Lower leg skin (tissue), 4 donors: ENCODE results near the gene TMEM151B. TPM values are rescaled to one million over a fixed set of nuclear protein-coding genes. Genes with fewer than 3 reads are reported as not detected.
"Not testable (repeated sequence)": the region's sequence is repeated elsewhere in the genome, so short reads cannot be mapped to it uniquely, and the experiment has no call there.

Source experiments
- DNase-seq, 2 donors: peaks; one replicate each; pipeline ENCODE4 v3.0.0-alpha.2; 2019; ENCODE audit warnings: low spot score in 2 of 2
- H3K4me3 ChIP-seq: fragments of 200-600 bp; sonication (generic); 2 replicates; pipeline ENCODE4 v1.5.1; 2017; ENCODE audit warnings: mild to moderate bottlenecking, low read depth; ENCODE audit not compliant: poor library complexity, severe bottlenecking
- POLR2A ChIP-seq, 2 donors: fragments of 450-650 bp; IDR thresholded peaks; one replicate each; pipeline ENCODE4 v1.6.1; 2016 to 2017; ENCODE audit warnings: antibody characterized with exemption in 2 of 2, mild to moderate bottlenecking in 1 of 2, moderate library complexity in 1 of 2
- WGBS, 2 donors: methylation state at CpG; one replicate each; pipeline ENCODE4 v1.1.5; 2018; 5-methylcytosine and 5-hydroxymethylcytosine counted together
- intact Hi-C: fragments of 100-400 bp; cut with DNase I; formaldehyde crosslinking; loops from one replicate; pipeline ENCODE4 v1.15.0; 2023; ENCODE audit warnings: low total_unique reads
- total RNA-seq, 4 donors: library from RNA; depleted of rRNA; stranded (reverse); fragments of >200 nt; gene quantifications; one replicate each; pipeline ENCODE4 v1.1.0, GENCODE V29; 2016
- TF ChIP-seq, protein P1 (sequence below), 3 donors: fragments of 450-650 bp; IDR thresholded peaks; one replicate each; pipeline ENCODE4 v1.5.1; 2016; ENCODE audit warnings: antibody characterized with exemption in 3 of 3, mild to moderate bottlenecking in 3 of 3, moderate library complexity in 2 of 3

TMEM151B gene
- total RNA-seq, 4 donors from 2014 or later, result 0.10 to 0.42 TPM; not detected in 2

GRCh38 chr6:44342052-44342451 is 71.8 kb downstream of the TMEM151B start:
- TF ChIP-seq, protein P1, sequence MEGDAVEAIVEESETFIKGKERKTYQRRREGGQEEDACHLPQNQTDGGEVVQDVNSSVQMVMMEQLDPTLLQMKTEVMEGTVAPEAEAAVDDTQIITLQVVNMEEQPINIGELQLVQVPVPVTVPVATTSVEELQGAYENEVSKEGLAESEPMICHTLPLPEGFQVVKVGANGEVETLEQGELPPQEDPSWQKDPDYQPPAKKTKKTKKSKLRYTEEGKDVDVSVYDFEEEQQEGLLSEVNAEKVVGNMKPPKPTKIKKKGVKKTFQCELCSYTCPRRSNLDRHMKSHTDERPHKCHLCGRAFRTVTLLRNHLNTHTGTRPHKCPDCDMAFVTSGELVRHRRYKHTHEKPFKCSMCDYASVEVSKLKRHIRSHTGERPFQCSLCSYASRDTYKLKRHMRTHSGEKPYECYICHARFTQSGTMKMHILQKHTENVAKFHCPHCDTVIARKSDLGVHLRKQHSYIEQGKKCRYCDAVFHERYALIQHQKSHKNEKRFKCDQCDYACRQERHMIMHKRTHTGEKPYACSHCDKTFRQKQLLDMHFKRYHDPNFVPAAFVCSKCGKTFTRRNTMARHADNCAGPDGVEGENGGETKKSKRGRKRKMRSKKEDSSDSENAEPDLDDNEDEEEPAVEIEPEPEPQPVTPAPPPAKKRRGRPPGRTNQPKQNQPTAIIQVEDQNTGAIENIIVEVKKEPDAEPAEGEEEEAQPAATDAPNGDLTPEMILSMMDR (IDR thresholded peaks at IDR 0.05), result no peak
- TF ChIP-seq POLR2A (IDR thresholded peaks at IDR 0.05), result no peak
- no peak overlapping the region for H3K4me3 ChIP-seq
- intact Hi-C loops, result no loop called here
- WGBS, 2 donors, result 28 to 30% methylated on average over 6 of the region's 6 CpGs
- no peak for DNase-seq

DNA sequence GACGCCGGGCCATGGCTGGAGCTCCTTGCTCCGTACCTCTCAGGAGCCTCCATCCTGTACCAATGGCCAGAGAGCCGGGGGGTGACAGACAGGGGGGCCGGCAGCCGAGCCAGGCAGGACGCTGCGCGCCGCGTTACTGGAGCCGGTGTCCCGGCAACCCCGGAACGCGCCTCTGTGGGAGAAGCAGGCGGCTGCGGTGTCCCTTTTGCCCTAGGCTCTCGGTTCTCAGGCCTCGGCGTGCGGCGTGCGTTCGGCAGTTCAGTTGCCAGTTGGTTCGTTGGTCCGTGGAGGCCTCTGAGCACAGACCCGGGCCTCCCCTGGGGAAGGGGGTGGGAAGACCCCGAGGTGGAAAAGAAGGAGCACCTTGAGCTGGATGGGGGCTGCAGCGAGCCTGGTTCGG is 72.2 kb downstream of the TMEM151B start, which contains the start of gene SPATS1:
Gene SPATS1, plus strand, starts transcription at position 162 of the 400 bp plus-strand sequence. CDS start 446 bp downstream, outside the sequence.
- TF ChIP-seq POLR2A (IDR thresholded peaks at IDR 0.05), result no peak
- TF ChIP-seq, protein P1 (IDR thresholded peaks at IDR 0.05), result no peak
- H3K4me3 ChIP-seq, result no peak within 1 kb of the TSS
- intact Hi-C loops, result no loop called here
- WGBS, 2 donors, result 5% methylated on average over 25 to 31 of the region's 31 CpGs
- peak in 1 of 2 donors; percentile 87 for DNase-seq

GRCh38 chr6:44346818-44347217 is 76.6 kb downstream of the TMEM151B start:
- intact Hi-C loops, result not testable (repeated sequence)
- WGBS, 2 donors, result 75 to 82% methylated on average over 4 of the region's 4 CpGs

GRCh38 chr6:44349904-44350649 is 79.8 kb downstream of the TMEM151B start:
- no peak overlapping the region for H3K4me3 ChIP-seq
- no peak for DNase-seq
- WGBS, 2 donors, result 69 to 70% methylated on average over 6 of the region's 6 CpGs
- TF ChIP-seq, protein P1 (IDR thresholded peaks at IDR 0.05), result no peak
- intact Hi-C loops, result no loop called here

More at GRCh38 chr6:44346818-44347217, 76.6 kb downstream of the TMEM151B start:
- not testable (repeated sequence) for H3K4me3 ChIP-seq, DNase-seq

DNA sequence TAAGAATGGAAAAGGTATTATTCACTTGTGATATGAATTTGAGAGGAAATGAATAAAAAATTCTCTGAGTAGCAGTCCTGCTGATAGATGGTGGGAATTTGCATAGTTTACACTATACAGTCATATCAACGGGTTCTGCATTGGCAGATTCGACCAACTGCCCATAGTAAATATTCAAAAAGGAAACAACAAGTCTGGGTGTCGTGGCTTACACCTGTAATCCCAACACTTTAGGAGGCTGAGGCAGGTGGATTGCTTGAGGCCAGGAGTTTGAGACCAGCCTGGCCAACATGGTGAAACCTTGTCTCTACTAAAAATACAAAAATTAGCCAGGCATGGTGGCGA is 80.4 kb downstream of the TMEM151B start:
- H3K4me3 ChIP-seq, intact Hi-C loops, DNase-seq: not testable (repeated sequence)
- WGBS, 2 donors, result 77 to 87% methylated on average over 4 of the region's 4 CpGs

GRCh38 chr6:44352259-44352658 is 82.0 kb downstream of the TMEM151B start:
- no peak for TF ChIP-seq POLR2A (IDR thresholded peaks at IDR 0.05)
- TF ChIP-seq, protein P1 (IDR thresholded peaks at IDR 0.05), result no peak
- no peak overlapping the region for H3K4me3 ChIP-seq
- no peak for DNase-seq
- 90 to 94% methylated on average over 4 of the region's 4 CpGs for WGBS, 2 donors
- intact Hi-C loops, result no loop called here

- intact Hi-C loops, result no loop called here
- TF ChIP-seq POLR2A (IDR thresholded peaks at IDR 0.05), result no peak
- TF ChIP-seq, protein P1 (IDR thresholded peaks at IDR 0.05), result no peak
- no peak for DNase-seq
- WGBS, 2 donors, result 61 to 64% methylated on average over 2 of the region's 2 CpGs
- H3K4me3 ChIP-seq, result no peak overlapping the region
These were observed 83.1 kb downstream of the TMEM151B start for GRCh38 chr6:44353336-44353735.
